GM13977 (cell line): Measurements from ENCODE around the gene BAG3.

Experiments used
- DNase-seq: peaks from one replicate; pipeline ENCODE4 v3.0.0; 2012; ENCODE audit warnings: low spot score
- CTCF ChIP-seq: IDR thresholded peaks from 2 replicates; pipeline ENCODE4 v1.5.1; 2012; ENCODE audit warnings: mild to moderate bottlenecking, control low read depth; ENCODE audit not compliant: insufficient read depth; ENCODE audit errors: extremely low read depth, missing control alignments
- in situ Hi-C: fragments of 300-500 bp; cut with MboI; formaldehyde crosslinking; loops from one replicate; pipeline ENCODE4 v1.12.0; 2022; ENCODE audit warnings: low sequenced_read_pairs, low pct_unique_long_range_greater_than_20kb, mixed read lengths, inconsistent platforms; ENCODE audit not compliant: unreplicated experiment

The BAG3 gene

GRCh38 chr10:119670717-119671116 is 19.5 kb downstream of the BAG3 start:
- in situ Hi-C loops, result no loop called here
- DNase-seq, result no peak
- TF ChIP-seq CTCF, result no peak

- no peak for DNase-seq
- TF ChIP-seq CTCF, result no peak
- in situ Hi-C loops, result no loop called here
These were observed 20.2 kb downstream of the BAG3 start for GRCh38 chr10:119671381-119671780.

GRCh38 chr10:119672291-119672690 is 21.1 kb downstream of the BAG3 start:
- DNase-seq, result no peak
- no peak for TF ChIP-seq CTCF
- in situ Hi-C loops, result no loop called here

GRCh38 chr10:119673271-119673670 is 22.1 kb downstream of the BAG3 start:
- TF ChIP-seq CTCF, result no peak
- DNase-seq, result no peak
- in situ Hi-C loops, result no loop called here

GRCh38 chr10:119675483-119676170 is 24.4 kb downstream of the BAG3 start:
- DNase-seq, result no peak

GRCh38 chr10:119677126-119677525 is 25.9 kb downstream of the BAG3 start:
- in situ Hi-C loops, result no loop called here
- no peak for DNase-seq
- TF ChIP-seq CTCF, result no peak

More at GRCh38 chr10:119675483-119676170, 24.4 kb downstream of the BAG3 start:
- TF ChIP-seq CTCF, result no peak
- in situ Hi-C loops, result no loop called here
